ENCODE results near the gene FBXW12. TPM values are rescaled to one million over a fixed set of nuclear protein-coding genes. Genes with fewer than 3 reads are reported as not detected.

Gene FBXW12
- total RNA-seq, 1 donor, result under 0.01 TPM

DNA sequence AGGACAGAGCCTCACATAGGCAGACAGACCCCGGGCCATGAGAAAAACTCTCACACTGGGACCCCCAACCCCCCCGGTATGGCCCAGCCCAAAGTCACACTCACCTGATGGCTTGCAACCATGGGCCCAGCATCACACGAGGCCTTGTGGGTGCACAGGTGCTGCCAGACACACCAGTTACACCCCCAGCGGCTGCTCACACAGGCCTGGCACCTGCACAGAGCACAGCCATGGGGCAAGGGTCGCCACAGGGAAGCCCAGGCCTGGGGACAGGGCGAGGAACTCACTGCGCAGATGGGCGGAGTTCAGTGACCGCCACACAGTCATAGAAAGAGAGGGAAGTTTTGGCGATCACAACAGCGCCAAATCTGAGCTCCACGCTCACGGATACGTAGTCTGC, 48.5 kb downstream of the FBXW12 start:
- DNase-seq (ENCODE audit: low read depth in 2 of 3, low spot score in 2 of 3), result no peak

DNA sequence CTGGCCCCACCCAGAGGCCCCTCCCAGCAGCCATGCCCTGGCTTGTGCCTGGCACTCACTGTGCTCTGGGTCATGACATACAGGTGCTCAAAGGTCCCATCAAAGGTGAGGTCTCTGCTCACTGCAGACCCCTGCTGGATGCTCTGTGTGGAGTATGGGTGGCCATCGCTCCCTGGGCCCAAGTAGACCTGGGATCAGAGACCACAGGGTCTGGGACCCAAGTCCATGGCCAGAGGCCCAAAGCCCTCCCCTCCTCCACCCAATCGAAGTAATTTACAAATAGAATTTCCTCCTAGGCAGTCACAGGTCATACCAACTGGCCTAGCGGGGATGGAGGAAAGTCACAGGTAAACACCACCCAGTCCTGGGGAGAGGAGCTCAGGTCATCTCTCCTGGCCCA, 50.3 kb downstream of the FBXW12 start:
- DNase-seq (ENCODE audit: low read depth in 2 of 3, low spot score in 2 of 3), result no peak

- no peak for DNase-seq (ENCODE audit: low read depth in 2 of 3, low spot score in 2 of 3)
These were observed 50.7 kb downstream of the FBXW12 start for GRCh38 chr3:48422681-48423080.

DNA sequence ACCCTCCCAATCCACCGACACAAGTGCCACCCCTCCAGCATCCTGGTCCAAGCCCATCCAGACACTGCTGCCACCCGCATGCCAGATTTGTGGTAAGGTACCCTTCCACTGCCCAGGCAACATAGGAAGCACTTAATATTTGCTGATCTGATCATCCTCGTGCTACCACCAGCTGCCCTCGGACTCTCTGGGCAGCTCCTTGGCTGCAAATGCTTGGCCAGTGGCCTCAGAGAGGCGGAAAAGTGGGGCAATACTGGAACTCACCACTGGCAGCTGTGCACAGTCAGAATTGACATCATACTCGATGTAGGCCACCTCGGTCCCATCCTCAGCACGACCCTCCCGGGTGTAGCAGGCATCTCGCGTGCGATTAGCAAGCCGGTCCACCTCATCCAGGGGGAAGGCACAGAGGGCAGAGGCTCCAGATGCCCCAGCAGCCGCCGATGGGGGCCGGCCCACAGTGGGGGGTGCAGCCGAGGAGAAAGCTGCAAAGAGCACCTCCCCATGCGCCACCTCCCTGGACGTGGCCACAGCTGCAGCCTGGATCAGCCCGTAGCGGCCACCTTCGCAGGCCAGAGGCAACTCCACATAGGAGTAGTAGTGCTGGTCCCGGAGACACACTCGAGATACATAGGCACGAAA, 51.3 kb downstream of the FBXW12 start:
- no peak for DNase-seq (ENCODE audit: low read depth in 2 of 3, low spot score in 2 of 3)

DNA sequence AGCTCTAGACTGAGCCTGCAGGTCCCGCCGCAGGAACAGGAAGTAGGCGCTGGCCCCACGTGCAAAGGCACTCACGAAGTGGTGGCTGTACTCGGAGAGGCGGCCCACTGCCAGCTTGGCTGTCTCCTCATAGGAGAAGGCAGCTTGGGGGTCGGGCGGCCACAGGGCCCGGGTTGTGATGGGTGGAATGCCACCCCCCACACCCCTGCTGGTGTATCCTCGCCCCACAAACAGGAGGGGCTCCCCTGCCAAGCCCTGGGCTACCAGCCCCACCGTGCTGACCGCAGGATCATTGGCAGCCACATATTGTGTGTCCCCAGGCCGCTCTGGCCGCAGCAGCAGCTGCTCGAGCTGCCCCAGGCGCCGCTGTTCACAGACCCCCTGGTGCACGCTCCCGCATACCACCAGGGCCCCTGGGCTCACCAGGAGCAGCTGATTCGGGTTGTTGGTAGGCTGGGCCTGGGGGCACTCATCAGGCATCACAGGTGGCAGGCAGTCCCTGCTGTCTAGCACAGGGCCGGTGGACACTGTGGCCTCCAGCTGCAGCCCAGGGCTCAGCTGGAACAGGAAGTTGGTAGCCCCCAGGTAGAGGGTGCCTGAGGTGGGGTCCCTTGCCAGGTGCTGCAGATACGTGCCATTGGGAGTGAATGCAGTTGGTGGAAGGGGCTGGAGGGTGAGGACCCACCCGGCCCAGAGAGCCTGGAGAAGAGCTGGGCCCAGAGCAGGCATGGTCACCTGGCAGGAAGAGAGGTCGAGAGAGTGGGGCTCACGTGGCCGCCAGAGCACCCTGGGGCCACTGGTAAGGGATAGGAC, 52.1 kb downstream of the FBXW12 start:
- no peak for DNase-seq (ENCODE audit: low read depth in 2 of 3, low spot score in 2 of 3)

DNA sequence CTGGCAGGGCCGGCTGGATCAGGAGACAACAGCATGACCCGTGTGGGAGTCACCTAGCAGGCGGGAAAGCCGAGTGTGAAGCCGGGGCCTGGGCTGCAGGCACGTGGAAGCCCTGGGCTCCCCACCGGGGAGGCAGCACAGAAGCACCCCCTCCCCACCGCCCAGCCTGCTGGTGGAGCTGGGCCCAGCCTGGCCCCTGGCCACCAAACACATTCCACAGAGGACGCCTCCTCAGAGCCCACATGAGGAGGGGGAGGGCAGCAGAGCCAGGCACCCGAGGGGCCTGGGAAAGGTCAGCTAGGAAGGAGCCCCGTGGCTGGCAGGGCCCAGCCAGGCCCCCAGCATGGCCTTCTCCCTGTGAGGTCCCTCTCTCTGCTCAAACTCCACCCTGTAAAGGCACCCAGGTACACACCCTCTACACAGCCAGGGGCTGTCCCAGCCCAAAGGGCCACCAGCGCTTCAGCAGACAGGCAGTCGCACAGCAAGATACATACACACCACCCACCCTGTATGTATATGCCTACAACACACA, 53.3 kb downstream of the FBXW12 start:
- DNase-seq (ENCODE audit: low read depth in 2 of 3, low spot score in 2 of 3), result no peak

GRCh38 chr3:48426401-48426909, 54.4 kb downstream of the FBXW12 start:
- no peak for DNase-seq (ENCODE audit: low read depth in 2 of 3, low spot score in 2 of 3)

DNA sequence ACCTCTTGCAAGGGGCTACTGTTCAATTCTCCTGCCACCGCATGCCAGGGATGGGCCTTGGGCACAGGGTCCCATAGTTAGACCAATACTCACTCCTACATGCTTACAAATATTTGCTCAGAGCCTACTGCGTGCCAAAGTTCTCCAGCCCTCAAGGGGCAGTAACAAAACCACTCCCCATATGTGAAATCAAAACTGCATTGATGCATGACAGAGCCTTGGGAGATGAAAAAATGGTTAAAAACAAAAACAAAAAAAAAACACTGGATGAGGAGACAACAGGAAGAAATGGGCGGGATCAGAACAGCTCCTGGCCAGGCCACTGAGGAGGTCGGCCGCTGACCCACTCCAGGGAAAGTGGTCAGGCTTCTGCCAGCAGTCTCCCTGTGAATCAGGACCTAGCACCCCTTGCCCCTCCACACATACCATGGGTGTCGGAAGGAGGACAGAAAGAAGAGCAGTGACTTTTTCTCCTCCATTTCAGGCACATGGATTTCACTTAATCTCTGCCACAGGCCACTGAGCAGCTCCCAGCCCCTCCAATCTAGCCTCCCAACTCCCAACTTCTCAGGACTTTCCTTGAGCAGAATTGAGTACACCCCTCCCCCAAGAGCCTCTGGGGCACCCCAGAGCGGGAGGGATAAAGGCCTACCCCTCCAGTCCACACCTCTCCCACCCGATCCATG, 55.1 kb downstream of the FBXW12 start:
- no peak for DNase-seq (ENCODE audit: low read depth in 2 of 3, low spot score in 2 of 3)

DNA sequence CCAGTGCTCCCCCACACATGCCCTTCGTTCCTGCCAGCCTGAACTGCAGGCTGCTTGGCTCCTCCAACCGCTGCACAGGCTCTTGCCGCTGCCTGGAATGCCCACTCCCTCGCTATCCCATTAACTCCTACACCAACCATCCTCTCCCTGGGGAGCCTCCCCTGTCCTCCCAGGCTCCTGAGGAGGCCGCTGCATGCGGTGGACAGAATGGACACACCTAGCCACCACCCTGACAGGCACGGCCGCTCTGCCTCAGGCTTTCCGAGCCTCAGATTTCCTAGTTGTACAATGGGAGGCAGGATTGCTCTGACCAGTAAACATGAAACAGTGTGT, 55.6 kb downstream of the FBXW12 start:
- no peak for DNase-seq (ENCODE audit: low read depth in 2 of 3, low spot score in 2 of 3)

DNA sequence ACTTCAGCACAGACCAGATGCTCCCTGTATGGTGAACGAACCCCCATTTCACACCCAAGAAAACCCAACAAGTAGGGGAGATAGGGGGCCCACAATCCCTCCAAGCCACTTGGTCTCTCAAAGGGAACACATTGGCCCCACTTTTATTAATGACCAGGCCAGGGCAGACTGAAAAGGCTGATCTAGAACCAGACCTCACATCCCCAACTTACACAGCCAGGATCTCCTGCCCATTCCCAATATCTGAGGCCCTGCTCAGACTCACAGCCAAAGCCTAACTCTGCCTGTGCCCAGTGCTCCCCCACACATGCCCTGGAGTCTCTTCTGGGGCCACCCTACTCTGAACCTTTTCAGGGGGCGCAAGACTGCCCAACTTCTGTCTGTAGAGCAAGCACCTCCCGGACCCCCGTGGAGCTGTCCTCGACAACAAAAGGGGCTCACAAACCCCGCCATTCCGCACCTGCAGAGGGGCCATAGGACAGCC, 56.1 kb downstream of the FBXW12 start:
- no peak for DNase-seq (ENCODE audit: low read depth in 2 of 3, low spot score in 2 of 3)

GRCh38 chr3:48428572-48429316, 56.7 kb downstream of the FBXW12 start:
- DNase-seq (ENCODE audit: low read depth in 2 of 3, low spot score in 2 of 3), result no peak

GRCh38 chr3:48429317-48429959, 57.4 kb downstream of the FBXW12 start:
- peak; percentile 38 to 47 (median 43) for DNase-seq (ENCODE audit: low read depth in 2 of 3, low spot score in 2 of 3)

- DNase-seq (ENCODE audit: low read depth in 2 of 3, low spot score in 2 of 3), result peak in 2 of 3 donors; percentile 30 to 45
These were observed 58.1 kb downstream of the FBXW12 start, which contains the start of gene PLXNB1 for GRCh38 chr3:48429960-48430707. PLXNB1 (minus strand) TSS chr3:48430086; CDS start chr3:48424611, 5,475 bp downstream.

DNA sequence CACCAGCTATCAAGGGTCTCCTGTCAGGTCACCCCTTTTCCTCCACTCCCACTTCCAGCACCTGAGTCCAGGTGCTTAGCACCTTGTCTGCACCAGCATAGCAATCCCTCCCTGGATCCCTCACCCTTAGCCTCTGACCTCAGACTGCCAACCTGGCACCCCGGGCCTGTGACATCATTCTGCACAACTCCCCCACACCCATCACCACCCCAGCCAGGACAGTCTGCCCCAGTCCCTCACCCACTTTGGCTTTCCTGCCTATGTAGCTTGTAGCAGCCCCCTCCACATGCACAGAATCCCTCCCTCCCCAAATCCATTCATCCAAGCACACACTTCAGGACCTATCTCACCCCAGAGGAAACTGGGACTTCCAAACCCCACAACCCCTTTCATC, 58.7 kb downstream of the FBXW12 start:
- no peak for DNase-seq (ENCODE audit: low read depth in 2 of 3, low spot score in 2 of 3)

DNA sequence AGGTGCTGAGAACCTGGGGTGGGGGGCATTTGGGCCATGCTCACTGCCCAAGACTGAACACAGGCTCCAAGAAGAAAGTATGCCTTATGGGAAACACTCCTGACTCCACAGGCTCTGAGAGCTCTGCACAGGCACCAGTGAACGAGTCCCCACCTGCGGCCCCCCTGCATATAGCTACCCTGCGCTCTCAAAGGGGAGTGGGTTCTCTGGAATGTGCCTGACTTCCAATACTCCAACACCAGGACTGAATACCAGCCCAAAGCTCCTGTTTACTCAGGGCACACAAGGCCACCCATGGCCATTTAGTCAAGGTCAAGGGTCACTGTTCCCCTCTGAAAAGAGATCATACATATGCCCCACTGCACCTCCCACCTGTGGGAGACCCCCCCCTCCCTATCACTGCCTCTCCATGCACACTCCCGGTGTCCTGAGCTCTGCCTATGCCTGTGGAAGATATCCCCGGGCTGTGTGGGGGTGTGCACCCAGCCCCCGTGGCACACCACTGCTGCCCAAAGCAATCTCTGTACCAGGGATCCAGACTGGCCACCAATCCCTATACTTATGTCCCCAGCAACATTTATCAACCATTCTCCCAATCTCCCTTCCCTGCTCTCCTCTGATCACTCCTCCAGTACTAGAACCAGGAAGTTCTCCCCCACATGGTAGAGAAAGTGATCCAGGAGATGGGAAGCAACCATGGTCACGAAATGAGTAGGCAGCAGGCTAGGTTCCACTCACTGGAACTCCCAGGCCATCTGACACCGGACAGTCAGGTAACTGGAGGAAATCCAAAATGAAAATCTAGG, 59.4 kb downstream of the FBXW12 start:
- DNase-seq (ENCODE audit: low read depth in 2 of 3, low spot score in 2 of 3), result no peak

DNA sequence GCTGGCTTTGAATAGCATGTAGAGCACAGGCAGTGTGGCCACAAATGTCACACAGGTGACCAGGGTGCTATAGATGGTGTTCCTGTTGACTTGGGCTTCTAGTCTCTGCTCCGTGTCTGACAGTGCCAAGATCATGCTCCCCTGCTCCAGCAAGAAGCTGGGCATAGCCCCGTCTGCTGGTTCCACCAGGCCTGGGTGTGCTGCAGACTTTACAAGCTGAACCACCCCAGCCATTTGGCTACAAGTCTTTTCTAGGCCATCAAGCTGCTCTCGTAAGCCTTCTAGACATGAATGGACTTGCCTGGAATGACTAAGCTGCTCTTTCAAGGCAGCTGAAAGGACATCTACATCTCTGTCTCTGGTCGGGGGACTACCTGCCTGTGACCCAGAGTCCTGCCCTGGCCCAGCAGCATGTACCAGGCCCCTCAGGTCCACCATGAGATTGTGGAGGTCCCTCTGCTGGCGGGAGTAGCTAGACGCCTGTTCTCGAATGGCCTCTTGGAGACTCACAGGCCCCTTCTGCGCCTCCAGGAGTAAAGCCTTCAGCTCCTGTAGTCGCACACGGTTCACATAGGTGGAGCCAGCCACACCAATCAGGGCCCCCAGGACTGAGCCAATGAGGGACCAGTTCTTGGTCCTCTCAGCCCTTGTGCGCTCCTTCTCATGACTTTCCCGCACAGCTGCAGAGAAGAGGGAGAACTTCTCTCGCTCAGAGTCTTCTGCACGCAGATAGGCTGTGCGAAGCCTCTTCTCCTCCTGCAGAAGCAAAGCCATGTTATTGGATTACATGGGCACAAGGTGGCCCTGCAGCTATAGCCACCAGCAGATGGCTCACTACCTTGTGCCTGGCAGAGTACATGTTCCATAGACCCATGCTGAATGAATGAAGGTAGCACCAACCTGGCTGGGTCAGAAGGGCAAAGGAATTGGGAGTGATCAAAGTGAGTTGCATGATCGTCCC, 60.7 kb downstream of the FBXW12 start:
- DNase-seq (ENCODE audit: low read depth in 2 of 3, low spot score in 2 of 3), result peak in 2 of 3 donors; percentile 36 to 40

- DNase-seq (ENCODE audit: low read depth in 2 of 3, low spot score in 2 of 3), result no peak
These were observed 61.6 kb downstream of the FBXW12 start for GRCh38 chr3:48433472-48434118.

Data from hematopoietic multipotent progenitor cell (in vitro differentiated cells).